COR-L47 (cell line): ENCODE data around the gene SP5.
"Not testable (repeated sequence)": the region's sequence is repeated elsewhere in the genome, so short reads cannot be mapped to it uniquely, and the experiment has no call there.

Experiments
- DNase-seq: peaks from one replicate; lab custom pipeline; 2025; lab: John Stamatoyannopoulos, UW

SP5 gene

DNA sequence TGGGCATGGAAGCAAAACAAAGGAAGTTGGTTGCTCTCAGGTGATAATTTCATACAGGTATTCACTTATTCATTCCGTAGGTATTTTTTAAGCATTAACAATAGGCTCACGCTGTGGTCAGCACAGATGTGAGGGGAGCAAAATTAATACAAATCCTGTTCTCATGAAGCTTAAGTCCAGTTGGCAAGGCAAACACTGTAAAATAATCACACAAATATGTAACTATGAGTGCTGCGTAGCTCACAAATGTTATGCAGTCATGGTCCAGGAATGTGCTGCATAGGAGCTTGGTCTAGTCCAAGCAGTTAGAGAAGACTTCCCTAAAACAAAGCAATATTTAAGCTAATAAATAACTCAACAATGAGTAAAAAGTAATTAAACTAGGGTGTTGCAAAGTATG lies 23.9 kb downstream of the SP5 start:
- DNase-seq: no peak

DNA sequence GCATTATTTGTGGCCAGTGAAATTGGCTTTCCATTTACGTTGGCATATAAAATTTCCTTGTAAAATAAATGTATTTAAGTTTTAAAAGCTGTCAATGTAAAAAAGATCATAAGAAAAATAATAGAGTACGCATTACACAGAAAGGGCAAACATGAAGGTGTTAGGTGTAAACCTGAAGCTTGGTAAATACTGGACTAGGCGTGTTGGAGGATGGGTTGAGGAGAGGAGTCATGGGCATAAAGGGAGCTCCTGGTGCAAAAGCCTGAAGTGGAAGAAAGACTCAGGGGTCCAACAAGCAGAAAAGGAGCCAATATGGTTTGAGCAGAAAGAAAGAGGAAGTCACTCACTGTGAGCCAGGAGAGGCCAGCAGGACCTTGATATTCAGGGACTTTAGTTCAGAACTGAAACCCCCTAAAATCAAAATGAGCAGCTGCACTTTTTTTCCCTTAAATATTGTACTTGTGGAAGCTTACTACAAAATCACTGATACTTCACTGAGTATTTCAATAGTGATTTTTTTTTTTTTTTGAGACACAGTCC lies 24.4 kb downstream of the SP5 start:
- DNase-seq: no peak

DNA sequence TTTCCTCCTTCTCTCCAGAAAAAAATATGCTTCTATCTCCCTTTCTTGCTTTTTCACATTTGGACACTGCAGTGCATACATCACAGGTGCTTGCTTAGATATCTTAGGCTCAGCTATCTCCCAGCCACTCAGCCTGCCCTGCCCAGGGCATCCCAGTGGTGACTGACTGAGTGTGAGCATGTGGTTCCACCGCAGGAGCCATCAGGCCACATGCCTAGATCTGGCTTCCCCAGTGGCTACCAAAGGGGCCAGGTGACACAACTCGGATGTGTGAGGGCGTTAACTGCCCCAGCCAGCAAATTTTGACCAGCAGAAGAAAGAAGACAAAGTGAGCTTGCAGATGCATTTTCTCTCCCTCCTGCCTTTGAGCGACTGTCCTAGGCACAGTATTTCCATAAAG lies 25.5 kb downstream of the SP5 start:
- no peak for DNase-seq

DNA sequence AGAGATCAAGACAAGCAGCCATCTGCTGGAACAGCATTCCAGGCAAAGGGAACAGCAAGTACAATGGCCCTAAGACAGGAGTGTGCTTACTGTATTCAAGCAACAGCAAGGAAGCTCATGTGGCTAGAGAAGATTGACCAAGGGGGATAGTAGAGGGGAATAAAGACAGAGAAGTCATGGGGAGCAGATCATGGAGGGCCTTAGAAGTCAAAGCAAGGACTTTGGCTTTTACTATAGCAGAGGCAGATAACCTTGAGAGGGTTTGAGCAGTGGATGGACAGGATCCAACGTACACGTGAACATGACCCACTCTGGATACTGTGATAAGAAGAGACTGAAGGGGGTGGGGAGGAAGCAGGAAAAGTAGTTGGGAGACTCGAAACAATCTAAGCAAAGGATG lies 26.9 kb downstream of the SP5 start:
- no peak for DNase-seq

DNA sequence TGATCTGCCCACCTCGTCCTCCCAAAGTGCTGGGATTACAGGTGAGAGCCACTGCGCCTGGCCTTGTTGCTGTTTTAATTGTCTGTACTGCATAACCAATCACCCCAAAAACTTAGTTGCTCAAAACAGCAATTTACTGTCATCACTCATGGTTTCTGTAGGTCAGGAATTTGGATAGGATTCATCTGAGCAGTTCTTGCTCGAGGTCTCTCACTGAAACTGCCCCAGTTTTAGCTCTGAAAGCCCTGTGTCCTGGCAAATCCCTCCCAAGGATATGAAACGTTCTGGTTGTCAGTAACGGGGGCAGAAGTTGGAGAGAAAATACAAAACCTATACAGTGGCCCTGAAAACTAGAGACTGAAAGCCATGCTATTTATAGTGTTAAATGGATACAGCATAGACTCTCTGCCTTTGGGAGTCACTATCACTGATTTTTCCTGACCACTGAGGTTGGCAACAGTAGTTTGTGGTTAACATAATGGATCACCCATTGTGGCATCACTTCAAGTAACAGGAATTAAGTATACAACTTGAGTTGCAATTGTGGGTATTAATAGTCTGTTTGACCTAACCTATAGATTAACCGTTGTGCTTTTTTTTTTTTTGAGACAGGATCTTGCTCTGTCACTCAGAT lies 27.9 kb downstream of the SP5 start:
- no peak for DNase-seq

DNA sequence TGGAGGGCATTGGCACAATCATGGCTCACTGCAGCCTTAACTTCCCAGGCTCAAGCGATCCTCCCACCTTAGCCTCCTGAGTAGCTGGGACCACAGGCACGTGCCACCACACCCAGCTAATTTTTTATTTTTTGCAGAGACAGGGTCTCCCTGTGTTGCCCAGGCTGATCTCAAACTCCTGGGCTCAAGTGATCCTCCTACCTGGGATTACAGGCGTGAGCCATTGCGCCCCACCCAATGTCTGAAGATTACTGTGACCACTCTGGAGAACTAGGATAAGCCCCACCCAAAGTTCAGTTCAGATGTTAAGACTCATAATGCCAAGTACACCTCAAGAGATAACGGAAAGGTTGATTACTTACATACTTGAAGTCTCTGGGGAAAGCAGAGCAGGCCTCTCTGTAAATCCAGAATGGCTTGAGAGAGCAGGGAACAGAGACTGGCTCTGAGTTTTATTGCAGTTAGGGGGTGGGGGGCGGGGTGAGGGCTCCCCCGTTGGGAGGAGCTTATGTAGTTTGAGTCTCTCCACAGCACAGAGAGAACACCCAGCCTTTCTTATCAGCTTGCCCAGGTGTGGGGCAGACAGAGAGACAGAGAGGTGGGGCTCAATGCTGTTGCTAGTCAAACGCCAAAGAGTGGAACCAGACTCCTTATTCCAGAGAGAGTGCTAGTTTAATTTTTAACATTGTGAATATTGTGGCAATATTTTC lies 28.5 kb downstream of the SP5 start:
- DNase-seq: no peak

DNA sequence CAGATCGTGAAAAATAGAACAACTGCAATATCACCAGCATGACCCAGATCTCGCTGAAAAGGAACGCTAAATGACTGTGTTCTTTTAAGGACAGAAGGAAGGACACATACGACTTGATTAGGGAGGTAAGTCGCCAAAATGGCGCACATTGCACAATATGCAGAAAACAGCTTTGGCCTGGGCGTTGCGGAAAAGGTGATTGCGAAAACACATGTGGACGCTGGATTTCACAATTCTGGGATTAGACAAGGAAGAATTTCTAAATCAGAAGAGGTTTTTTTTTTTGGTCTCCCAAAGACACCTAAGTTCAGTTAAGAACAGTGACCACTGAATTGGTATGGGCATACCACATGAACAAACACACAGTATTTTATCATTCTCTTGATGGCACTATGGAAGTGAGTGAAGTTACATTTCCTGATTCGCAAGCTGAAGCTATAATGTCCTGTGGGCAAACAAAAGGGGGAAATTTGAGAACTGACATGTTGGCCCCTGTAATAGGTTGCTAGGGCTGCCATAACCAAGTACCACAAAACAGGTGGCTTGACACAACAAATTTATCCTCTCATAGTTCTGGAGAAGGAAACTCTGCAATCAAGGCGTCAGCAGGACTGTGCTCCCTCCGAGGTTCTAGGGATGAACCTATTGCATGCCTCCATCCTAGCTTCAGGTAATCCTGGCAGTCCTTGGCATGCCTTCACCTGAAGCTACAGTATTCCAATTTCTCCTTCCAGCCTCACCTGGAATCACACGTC lies 29.3 kb downstream of the SP5 start:
- DNase-seq: no peak

DNA sequence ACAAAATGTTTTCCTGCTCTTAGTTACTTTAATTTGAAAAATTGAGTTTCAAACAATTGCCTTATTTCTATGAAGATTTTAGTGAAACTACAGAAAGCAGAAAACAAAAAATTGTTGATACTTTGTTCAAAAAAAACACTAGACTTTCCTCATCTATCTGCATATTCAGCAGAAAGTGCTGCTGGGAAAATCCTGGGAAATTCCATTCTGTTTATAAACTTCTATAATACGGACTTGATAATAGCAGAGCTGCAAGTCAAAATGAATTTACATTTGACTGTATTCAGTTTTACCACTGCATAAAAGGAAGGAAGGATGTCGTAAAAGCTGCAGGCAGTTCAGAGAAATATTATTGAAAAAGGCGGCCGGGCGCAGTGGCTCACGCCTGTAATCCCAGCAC lies 30.2 kb downstream of the SP5 start:
- DNase-seq: no peak

DNA sequence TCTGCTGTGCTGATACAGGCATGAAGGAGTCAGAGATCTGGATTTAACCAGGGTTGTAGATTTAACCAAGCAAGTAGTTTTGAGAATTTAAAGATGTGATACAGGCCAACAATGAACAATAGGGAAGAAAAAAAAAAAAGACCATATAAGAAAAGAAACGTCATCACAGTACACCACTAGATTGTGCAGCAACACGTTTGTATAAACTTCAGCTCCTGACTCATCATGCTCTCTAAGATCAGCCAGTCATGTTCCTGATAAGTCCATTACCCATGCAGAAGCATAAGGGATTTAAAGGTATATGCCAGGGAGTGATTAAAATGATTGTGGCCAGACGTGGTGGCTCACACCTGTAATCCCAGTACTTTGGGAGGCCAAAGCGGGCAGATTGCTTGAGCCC lies 32.8 kb downstream of the SP5 start:
- no peak for DNase-seq

DNA sequence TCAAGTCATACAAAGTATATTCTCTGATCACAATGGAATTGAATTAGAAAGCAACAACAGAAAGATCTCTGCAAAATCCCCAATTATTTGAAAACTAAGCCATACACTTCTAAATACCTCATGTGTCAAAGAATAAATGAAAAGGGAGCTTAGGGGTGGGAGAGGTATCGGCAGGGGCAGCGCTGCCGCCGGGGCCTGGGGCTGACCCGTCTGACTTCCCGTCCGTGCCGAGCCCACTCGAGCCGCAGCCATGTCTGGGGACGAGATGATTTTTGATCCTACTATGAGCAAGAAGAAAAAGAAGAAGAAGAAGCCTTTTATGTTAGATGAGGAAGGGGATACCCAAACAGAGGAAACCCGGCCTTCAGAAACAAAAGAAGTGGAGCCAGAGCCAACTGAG lies 36.4 kb downstream of the SP5 start:
- not testable (repeated sequence) for DNase-seq

DNA sequence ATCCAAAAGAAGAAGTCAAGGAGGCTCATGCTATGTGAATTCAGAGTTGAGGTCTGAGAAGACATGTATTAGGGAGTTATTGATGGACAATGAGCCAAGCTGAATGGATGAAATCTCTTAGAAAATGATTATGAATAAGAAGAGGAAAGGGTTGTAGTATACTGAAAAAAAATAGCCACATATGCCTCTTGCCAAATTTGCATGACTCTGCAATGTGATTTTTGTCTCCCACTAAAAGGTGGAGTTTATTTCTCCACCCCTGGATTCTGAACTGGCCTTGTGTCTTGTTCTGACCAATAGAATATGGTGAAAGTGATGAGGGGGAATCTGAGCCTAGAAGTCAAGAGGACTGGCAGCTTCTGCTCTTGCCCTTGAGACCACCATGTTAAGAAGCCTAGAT lies 46.4 kb downstream of the SP5 start:
- DNase-seq: no peak

DNA sequence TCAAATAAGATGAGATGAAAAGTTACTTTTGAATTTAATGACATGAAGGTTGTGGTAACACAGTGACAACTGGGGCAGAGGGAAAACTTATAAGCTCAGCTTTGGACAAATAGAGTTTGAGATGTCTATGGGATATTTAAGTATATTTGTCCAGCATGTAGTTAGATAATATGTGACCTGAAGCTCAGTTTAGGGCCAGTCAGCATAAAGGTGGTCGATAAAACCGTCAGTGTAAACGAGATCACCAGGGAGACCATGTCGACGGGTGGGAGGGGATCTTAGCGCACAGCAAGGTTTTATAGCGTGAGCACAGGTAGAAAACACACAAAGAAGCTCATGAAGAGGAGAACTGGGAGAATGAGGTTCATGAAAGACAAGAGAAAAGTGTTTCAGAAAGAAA lies 47.6 kb downstream of the SP5 start:
- DNase-seq: no peak

DNA sequence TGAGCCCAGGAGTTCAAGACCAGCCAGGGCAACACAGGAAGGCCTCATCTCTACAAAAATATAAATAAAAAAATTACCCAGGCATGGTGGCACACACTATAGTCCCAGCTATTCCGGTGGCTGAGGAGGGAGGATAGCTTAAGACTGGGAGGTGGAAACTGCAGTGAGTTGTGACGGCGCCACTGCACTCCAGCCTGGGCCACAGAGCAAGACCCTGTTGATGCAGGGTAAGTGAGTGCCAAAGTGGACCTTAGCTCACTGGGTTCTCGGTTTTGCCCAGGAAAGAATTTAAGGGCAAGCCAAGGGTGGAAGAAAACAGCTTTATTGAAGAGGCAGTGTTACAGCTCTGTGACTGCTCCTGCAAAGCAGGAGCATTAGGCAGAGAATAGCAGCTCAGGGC lies 48.1 kb downstream of the SP5 start:
- no peak for DNase-seq

DNA sequence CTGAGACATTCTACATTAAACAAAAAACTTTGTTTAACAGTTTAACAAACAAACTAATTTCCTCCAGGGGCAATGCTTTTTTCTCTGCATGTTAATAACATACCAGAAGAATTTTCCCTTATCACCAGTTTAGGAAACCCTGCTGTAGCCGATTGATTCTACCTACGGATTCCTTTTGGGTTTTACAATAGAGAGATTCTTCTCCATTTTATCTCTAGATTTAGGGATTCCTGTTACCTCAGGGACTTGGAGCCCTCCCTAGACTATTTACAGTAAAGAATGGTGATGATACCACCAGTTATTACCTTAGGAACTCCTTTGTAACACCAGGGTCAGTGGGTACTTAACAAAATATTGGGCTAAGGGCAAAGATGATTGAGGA lies 49.7 kb downstream of the SP5 start:
- DNase-seq: no peak

DNA sequence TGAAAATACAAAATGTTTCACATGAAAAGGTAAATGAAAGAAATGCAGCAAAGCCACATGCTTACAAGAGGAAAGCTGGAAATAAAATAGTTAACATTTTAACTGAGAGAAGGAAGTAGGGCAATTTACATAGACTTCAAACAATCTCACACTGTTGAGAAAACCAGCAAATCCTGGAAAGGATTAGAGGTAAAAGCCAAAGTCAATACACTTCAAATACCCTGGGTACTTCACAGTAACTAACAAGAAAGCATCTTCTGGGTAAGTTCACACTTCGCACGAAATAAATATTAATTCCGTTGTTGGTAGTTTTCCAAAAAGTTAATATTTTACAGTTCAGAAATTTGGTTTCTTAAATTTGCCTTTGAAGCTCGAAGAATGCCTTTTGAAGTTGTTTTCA lies 51.6 kb downstream of the SP5 start:
- no peak for DNase-seq
